GM18502 (cell line): Measurements from ENCODE around the gene GNAI3.
A peak's percentile ranks its signal among the peaks of the same experiment; 100 is the strongest.

Experiments used
- ATAC-seq: cut with Tn5 transposase; IDR thresholded peaks from one replicate; pipeline ENCODE4 v1.9.1; 2021; ENCODE audit warnings: mild to moderate bottlenecking; ENCODE audit not compliant: unreplicated experiment, poor library complexity

GNAI3 gene

GRCh38 chr1:109632671-109633346 lies 84.4 kb downstream of the GNAI3 start:
- no peak for ATAC-seq

DNA sequence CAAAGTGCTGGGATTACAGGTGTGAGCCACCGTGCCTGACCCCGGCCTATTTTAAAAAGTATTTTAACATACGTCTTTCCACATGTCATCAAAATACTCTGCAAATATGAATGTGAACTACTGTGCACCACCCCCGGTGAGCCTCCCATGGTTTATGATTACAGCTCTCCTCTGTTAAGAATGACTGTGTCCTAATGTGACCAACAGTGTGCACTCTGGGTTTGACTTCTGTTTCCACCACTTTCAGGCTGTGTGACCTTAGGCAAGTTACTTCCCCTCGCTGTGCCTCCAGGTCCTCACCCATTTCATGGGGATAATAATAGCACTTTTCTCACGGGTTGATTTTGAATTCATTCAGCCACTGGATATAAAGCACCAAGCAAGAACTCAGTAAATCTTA lies 85.9 kb downstream of the GNAI3 start:
- ATAC-seq: no peak

GRCh38 chr1:109634771-109635750 lies 86.6 kb downstream of the GNAI3 start:
- ATAC-seq: no peak

DNA sequence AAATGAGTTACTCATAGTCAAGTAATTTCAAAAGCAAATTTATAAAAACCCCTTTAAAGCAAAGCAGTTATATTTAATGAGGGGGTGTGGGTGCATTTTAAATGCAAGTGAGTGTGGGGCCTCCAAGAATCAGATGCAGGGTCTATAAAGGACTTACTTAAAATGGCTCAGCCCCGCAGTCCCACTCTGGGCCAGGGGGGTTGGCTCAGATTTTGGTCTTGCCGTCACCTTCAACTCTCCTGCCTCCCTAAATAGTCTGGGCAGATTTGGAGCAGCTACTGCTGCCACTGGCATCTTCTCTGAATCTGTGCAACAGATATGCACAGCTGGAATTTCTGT lies 87.4 kb downstream of the GNAI3 start:
- no peak for ATAC-seq

- ATAC-seq: no peak
Measured at GRCh38 chr1:109636201-109636952, 88.0 kb downstream of the GNAI3 start.

- no peak for ATAC-seq
Measured at GRCh38 chr1:109637446-109637845, 89.0 kb downstream of the GNAI3 start.

DNA sequence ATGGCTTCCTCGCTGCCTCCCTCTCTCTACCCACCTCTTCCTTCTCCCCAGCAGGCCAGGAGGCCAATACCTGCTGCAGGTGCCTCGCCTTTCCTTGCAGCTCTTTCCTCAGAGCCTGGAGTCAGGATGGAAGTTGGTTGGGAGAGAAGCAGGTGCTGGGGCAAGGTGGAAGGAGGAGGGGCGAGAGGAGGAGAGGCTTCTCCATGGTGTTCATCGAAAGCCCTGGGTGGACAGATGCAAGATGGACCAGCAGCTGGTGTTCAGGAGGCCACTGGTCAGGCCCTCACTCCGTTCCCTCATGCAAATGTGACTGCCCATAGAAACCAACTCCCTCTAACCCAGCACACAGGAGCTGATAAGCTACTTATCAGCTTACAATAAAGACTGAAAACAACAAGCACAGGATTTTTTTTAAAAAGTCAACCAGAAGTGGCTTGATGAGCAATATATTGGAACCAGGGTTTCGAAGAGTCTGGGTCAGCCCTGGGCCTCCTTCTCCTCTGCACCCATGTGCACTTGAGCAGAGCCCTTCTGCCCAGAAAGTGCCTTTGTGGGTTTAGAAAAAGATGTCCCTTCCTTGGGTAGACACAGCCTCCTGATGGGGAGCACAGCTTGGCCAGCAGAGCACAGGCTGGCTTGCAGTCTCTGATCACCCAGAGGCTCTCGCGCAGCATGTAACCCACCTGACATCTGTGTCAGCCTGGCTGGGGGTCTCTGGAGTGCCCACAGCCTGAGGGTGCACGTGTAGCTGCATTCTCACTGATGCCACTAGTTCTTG lies 90.8 kb downstream of the GNAI3 start:
- no peak for ATAC-seq

GRCh38 chr1:109639841-109640184 lies 91.4 kb downstream of the GNAI3 start:
- ATAC-seq: no peak

DNA sequence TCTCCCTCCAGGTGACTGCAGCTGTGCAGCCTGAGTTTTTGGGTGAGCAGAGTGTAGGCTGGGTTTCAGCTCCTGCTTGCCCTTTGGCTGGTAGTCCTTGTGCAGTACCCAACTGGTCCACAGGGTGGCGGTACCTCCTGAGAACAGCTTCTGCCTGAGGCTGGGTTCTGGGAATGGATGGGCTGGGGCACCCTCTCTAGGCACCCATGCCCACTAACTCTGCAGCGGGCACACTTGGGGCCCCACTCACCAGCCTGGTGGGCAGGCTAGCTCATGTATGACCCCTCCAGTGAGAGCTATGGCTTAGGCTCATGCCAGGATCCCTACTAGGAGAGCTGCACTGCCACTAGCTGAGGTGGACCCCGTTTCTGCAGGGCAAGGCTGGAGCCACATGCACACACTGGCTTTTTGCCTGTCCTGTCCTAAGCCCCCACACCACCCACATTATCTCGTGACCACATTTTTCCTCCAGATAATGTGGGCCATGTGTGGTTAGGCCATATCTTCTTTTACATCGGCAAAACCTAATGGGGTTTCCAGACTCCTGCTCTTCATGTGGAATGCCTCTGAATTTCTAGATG lies 92.0 kb downstream of the GNAI3 start:
- peak; percentile 52 for ATAC-seq

DNA sequence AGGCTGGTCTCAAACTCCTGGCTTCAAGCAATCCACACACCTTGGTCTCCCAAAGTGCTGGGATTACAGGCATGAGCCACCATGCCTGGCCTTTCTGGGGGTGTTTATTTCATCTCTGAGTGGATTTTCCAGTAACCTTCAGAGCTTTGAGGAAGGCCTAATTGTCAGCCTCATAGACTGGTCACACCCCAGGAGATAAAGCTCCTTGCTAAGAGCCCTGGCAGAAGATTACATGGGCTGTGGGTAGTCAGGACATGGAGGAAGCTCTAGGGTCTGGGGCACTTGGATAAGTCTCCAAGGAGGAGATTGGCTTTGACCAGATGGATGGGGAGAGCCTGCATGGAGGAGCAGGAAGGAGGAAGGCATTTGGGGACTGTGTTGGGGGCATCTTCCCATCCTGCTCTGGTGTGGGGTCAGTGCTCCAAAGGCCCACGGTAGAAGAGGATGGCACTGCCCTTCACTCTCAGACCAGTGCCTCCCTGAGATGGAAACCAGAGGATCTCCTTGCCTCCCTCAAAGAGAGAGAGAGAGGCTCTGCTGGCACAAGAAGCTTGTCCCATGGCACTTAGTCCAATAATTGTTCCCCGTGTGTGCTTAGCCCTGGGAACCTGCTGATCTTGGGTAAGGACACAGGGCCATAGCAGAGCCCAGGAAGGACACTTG lies 92.8 kb downstream of the GNAI3 start:
- ATAC-seq: no peak

GRCh38 chr1:109641861-109642260 lies 93.4 kb downstream of the GNAI3 start:
- no peak for ATAC-seq

- ATAC-seq: no peak
Measured at GRCh38 chr1:109642626-109643025, 94.2 kb downstream of the GNAI3 start.

DNA sequence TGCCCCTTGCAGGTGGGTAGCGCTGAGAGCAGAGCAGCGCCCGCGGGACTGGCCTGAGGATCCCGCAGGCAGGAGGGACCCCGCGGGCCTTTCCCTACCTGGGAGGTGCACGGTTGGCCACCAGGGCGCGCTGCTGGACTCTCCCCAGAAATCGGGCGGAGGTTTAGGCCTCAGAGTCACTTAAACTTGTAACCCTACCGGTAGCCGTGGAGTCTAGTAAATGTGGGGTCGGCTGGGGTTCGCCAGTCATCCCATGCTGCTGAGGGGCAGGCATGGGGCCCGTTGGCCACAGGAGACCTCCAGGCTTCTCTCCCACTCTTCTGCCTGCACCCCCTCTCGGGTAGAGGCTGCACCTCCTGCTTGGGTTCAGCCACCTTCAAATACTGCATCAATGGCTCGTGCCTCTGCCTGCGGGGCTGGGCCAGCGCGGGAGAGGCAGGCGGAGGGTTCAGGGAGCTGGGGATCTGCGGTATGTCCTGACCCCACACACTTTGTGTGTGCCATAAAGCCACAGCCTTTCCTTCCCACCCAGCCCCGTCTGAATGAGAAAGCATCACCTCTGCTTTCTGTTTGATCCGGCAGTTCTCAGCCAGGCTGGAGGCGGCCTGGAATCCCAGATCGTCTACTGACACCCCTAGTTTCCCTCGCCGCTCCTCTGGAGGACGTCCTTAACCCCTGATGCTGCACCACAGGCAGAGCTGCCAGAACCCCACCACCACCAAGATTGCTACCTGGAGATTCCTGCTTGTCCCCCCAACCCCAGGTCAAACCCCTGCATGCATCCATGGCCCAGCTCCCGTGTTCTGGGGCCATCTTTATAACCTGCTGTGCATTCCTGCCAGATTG lies 95.2 kb downstream of the GNAI3 start:
- ATAC-seq: peak; percentile 92

GRCh38 chr1:109644670-109645069 lies 96.3 kb downstream of the GNAI3 start:
- no peak for ATAC-seq

- ATAC-seq: no peak
Measured at GRCh38 chr1:109649491-109649914, 101.1 kb downstream of the GNAI3 start.

GRCh38 chr1:109650609-109651008 lies 102.2 kb downstream of the GNAI3 start:
- ATAC-seq: no peak

GRCh38 chr1:109652402-109652801 lies 104.0 kb downstream of the GNAI3 start:
- no peak for ATAC-seq

GRCh38 chr1:109653306-109653705 lies 104.9 kb downstream of the GNAI3 start:
- ATAC-seq: no peak
